Posterior vena cava (tissue), 2 donors: Measurements from ENCODE around the gene STARD13. TPM values are rescaled to one million over a fixed set of nuclear protein-coding genes. Genes with fewer than 3 reads are reported as not detected.

Experiments used
- DNase-seq: peaks from one replicate; pipeline ENCODE4 v3.0.0-alpha.2; 2020; ENCODE audit warnings: low spot score
- intact Hi-C, 2 donors: fragments of 100-400 bp; cut with DNase I; formaldehyde crosslinking; loops; one replicate each; pipeline versions ENCODE4 v1.14.1 to v1.14.2; 2022 to 2023
- total RNA-seq, 2 donors: library from RNA; stranded (reverse); fragmentation: NEBNext Ultra II Directional; extraction: Animal tissue kit (Norgen Biotek cat#: 25700); gene quantifications; one replicate each; pipeline ENCODE4 v1.2.1, GENCODE V29; 2021
- donor health status: DM: yes; HTN: yes; CAD: no.
- donor health status: DM: yes; HTN: yes; CAD: no.

Gene STARD13
- total RNA-seq, 2 donors from 2014 or later, result 34.2 to 36.0 TPM

DNA sequence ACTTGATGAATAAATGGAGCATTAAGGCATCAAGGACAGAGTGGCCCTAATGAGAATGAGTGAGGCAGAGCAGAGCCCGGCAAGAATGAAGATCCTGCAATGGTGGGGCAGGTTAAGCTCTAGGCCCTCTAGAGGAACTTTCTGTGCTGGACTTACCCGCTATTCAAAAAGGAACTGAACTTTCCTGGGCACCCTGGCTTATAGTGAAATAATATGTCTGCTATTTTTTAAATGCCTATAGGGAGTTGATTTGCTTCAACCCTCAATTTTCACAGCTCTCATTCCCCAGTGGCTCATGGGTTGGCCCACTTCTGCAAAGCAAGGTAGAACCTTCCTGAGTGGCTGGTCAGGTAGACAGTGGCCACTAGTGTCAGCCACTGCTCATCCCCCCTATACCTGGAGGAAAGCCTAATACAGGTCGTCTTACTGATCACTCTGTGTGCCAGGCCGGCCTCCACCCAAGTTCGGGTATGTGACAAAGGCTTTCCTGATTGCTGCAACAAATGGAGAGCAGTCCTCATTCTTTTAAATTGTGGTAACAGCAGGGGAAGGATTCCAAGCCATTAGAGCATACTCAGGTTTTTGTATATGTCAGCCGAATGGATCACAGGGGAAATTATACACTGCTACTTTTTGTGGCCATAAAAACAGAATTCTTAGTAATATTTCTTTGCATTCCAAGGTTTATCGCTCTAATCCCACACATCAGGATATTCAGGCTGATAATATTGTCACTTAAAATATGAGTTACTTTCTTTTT lies 166.4 kb downstream of the STARD13 start:
- no peak for DNase-seq
- intact Hi-C loops, result no loop called here

DNA sequence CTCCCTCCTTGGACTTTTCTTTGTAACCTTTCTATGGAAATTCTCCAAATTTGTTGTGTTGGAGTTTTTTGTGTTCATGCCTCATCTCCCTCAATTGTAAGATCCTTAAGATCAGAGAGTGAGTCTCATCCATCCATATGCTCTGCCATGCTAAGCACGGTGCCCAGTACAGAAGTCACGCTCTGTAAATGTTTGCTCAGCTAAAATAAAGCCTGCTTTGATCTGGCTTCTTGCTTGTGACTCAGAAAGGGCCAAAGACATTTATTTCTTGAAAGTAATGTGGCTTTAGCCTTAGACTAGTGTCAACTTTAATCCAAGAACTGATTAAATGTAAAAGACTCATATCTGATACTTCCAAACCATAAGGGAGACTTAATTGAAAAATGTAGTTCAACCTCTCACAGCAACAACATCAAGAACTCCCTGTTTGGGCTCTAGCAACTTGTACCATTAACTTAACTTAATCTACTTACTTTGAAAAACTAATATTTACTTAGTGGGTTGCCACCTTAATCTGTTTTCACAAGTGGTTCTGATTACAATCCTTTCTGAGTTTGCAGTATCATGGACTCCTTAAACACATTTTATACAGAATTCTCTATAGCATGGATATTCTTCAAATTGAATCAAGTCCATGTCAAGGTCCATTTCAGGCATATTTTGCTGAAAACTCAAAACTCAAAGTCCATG lies 169.1 kb downstream of the STARD13 start:
- no peak for DNase-seq
- intact Hi-C loops, result no loop called here

GRCh38 chr13:33115274-33115673 lies 170.3 kb downstream of the STARD13 start:
- intact Hi-C loops, result no loop called here
- no peak for DNase-seq

DNA sequence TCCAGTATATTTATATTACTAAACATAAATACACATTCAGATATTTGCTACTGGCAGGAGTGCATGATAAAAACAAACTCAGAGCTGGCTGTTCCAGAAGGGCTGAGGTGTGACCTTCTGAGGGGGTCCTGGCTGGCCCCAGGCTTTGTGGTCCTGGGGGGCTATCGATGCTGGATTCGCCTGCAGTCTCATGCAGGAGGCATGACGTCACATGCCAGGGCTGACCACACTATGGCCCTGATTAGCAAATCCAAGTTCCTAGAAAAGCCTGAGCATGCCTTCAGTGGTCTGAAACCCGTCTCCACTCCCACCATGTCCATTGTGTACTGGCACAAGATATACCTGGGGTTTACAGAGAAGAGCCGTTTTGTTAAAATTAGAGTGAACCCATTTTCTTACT lies 171.4 kb downstream of the STARD13 start:
- intact Hi-C loops, result no loop called here
- DNase-seq, result no peak

GRCh38 chr13:33112766-33113165 lies 172.8 kb downstream of the STARD13 start:
- no peak for DNase-seq
- intact Hi-C loops, result no loop called here

DNA sequence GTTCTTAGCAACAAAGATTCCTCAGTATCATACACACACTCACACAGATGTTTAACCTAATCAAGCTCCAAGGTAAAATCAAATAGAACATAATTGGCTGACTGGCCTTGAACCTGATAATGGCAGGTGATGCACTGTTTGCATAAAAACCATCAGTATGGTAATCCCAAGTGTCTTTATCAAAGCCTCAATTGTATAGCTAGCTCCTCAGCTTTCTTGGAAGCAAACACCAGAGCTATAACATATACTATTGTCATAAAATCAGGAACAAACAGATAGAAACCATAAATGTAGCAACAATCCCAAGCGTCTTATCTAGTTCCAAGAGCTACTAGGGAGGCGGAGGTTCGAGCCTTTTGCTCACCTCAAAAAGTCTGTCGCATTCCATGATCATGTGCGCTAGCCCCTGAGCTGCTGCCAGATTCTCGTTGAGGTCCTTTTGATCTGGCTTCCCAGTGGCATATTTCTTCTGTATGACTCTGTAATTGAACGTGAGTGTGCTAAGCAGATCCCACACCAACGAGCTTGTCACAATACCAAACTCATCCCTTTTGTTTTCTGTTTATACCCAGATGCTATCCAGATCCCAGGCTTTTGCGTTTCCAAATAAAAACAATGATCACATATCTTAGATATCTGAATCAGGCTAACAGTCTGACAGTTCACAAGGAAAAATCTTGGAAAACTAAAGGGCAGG lies 174.0 kb downstream of the STARD13 start:
- no peak for DNase-seq
- intact Hi-C loops, result no loop called here

DNA sequence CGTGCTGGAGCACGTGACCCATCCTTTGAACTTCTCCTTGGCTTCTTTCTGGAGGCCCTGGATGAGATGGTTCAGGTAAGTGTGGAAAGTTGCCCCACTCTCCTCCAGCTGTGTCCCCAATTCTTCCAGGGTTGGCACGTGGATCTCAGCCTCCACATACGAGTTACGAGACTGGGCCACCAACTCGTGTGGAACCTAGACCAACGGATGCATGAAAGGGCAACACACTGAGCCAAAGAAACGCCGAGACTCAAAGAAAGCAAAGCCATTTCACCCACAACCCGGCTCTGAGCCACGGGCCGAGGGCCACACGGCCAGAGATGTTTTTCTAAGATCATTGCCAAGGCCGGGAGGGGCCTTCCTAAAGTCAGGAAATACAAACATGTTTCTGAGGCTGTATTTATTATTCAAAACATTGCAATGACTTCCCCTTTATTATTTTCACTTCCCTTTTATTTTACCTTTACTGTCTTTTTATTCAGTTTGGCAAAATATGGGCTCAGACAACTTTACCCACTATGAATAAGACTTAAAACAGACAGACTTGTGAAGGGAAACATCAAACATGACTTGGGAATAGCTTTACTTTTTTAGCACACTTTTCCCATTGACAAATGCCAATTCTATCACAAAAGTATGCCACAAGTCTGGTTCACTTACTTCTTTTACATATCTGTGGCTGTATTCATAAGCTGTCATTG lies 174.7 kb downstream of the STARD13 start:
- DNase-seq, result no peak
- intact Hi-C loops, result no loop called here

DNA sequence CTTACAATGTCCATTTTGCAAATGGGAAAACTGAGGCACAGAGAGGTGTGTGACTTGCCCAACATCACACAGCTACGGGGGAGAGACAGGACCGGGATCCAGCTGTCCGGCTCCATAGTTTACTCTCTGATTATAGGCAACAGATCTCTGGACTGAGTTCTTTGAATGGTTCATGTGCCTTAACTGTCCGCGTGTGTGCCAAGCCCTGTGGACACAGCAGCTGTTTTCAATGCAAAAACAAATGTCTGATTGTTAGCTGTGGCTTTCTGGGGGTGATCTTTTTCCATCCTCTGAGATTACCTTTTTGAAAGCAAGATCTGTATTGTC lies 175.2 kb downstream of the STARD13 start:
- DNase-seq, result no peak
- intact Hi-C loops, result no loop called here

GRCh38 chr13:33109801-33110200 lies 175.8 kb downstream of the STARD13 start:
- DNase-seq, result no peak
- intact Hi-C loops, result no loop called here

- intact Hi-C loops, result no loop called here
- DNase-seq, result no peak
These were observed 176.3 kb downstream of the STARD13 start for GRCh38 chr13:33109271-33109697.

GRCh38 chr13:33108620-33109019 lies 176.9 kb downstream of the STARD13 start:
- intact Hi-C loops, result no loop called here
- DNase-seq, result no peak

DNA sequence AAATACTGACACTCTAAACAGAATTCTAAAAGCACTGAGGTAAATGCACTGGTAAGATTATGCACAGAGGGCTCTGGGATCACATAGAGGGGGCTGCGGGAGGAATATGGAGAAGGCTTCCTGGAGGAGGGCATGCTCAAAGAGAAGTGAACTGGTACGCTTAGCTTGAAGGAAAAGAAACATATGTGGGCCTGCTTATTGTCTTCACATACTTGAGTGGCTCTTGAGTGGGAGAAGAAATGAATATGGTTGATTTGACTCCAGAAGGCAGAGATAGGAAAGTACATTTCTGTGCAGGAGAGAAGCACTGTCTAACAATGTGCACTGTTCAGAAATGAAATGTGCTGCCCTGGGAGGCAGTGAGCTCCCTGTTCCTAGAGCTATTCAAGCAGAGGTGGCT lies 178.2 kb downstream of the STARD13 start:
- no peak for DNase-seq
- intact Hi-C loops, result no loop called here

DNA sequence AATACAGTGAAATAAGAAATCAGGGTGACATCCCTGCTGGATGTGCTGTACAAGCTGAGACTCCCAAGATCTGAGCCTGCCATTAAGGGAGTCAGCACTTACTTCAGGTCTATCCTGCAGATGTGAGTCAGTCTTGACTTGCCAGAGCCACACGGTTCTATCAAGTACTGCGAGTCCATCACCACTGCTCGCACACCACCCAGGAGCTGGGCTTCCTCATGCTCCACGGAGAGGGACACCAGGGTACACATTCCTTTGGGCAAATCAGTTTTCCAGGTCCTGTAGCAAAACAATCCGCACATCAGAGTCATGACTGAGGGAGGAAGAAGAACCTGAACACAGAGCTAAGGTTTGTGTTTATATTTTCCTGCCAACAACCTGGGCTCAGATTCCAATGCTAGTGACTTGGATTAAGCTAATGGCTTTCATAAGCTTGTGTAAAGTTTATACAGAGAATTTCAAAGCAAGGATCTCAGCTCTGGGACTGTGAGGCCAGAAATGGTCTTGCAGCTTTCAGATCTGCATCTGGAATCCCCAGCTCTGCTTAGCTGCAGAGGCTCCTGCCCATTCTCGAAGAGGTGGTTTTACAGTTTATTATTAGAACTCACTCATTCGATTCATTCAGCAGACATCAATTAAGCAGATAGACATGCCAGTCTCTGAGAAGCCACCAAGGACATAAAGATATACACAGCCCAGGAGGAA lies 178.7 kb downstream of the STARD13 start:
- no peak for DNase-seq
- intact Hi-C loops, result no loop called here

DNA sequence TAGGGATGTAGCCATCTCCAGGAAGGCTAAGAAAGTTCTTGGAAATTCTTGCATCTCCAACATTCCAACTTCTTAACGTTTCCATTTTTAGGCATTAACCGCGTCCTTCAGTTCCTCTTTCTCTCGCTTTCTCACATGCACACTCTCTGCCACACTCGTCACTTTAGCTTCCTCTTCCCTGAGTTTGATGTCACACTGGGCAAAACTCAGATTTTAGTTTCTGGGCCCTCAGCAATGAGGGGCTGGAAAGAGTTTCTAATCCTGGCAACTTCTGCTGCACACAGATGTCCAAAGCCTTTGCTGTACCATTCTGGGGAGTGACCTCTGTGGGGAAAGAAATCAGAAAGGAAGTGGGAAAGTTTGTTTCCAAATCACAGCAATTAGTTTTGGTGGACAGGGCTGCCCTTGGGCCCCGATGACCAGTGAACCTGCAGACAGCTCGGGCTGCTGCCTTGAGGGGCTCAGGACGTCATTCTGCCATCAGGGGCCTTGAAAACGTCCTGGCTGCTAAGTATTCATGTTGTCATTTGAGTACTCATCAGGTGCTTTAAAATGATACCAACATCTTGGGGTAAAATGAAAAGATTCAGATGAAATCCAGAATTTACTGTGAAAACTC lies 180.1 kb downstream of the STARD13 start:
- intact Hi-C loops, result no loop called here
- no peak for DNase-seq

- no peak for DNase-seq
- intact Hi-C loops, result no loop called here
These were observed 182.1 kb downstream of the STARD13 start for GRCh38 chr13:33103457-33103856.

GRCh38 chr13:33101835-33102234 lies 183.7 kb downstream of the STARD13 start:
- intact Hi-C loops, result no loop called here
- no peak for DNase-seq

- DNase-seq, result no peak
- intact Hi-C loops, result no loop called here
These were observed 184.7 kb downstream of the STARD13 start for GRCh38 chr13:33100886-33101285.

GRCh38 chr13:33099860-33100259 lies 185.7 kb downstream of the STARD13 start:
- no peak for DNase-seq
- intact Hi-C loops, result no loop called here
